Activated naive CD8-positive, alpha-beta T cell treated with anti-CD3 and anti-CD28 coated beads, Interleukin-2, amount 10 ng/mL, durations not matched to agents 7 days and 5 days (primary cell): ENCODE results near the gene DEFB113. TPM values are rescaled to one million over a fixed set of nuclear protein-coding genes. Genes with fewer than 3 reads are reported as not detected.

Source experiments
- ATAC-seq: fragments of 150-1000 bp; cut with Tn5 transposase; one replicate; pipeline ENCODE4 v1.10.0; 2021; ENCODE audit warnings: low read depth, moderate library complexity
- POLR2A ChIA-PET: fragments of 350-600 bp; sonication (Branson Sonifier 250); formaldehyde crosslinking; loops from one replicate; lab custom pipeline; 2021; ENCODE audit warnings: antibody characterized with exemption; lab: Charles Lee
- DNase-seq: peaks from one replicate; pipeline ENCODE4 v3.0.0; 2021
- H3K27ac Mint-ChIP-seq: one replicate; pipeline ENCODE4 v1.8.0; 2022; ENCODE audit warnings: mild to moderate bottlenecking, mixed read lengths
- H3K27me3 Mint-ChIP-seq: one replicate; pipeline ENCODE4 v1.8.0; 2022; ENCODE audit warnings: mild to moderate bottlenecking, moderate library complexity, mixed read lengths
- H3K36me3 Mint-ChIP-seq: one replicate; pipeline ENCODE4 v1.8.0; 2021; ENCODE audit warnings: mild to moderate bottlenecking, mixed read lengths
- H3K4me1 Mint-ChIP-seq: one replicate; pipeline ENCODE4 v1.8.0; 2021; ENCODE audit warnings: mixed read lengths
- H3K4me3 Mint-ChIP-seq: one replicate; pipeline ENCODE4 v1.8.0; 2022; ENCODE audit warnings: mild to moderate bottlenecking, moderate library complexity, mixed read lengths
- H3K9me3 Mint-ChIP-seq: one replicate; pipeline ENCODE4 v1.8.0; 2021; ENCODE audit warnings: mixed read lengths
- total RNA-seq, 2 experiments: library from RNA; stranded (reverse); gene quantifications; one replicate each; pipeline ENCODE4 v1.2.3, GENCODE V29; 2021

Gene DEFB113
- total RNA-seq, 2 experiments from 2014 or later: not detected

DNA sequence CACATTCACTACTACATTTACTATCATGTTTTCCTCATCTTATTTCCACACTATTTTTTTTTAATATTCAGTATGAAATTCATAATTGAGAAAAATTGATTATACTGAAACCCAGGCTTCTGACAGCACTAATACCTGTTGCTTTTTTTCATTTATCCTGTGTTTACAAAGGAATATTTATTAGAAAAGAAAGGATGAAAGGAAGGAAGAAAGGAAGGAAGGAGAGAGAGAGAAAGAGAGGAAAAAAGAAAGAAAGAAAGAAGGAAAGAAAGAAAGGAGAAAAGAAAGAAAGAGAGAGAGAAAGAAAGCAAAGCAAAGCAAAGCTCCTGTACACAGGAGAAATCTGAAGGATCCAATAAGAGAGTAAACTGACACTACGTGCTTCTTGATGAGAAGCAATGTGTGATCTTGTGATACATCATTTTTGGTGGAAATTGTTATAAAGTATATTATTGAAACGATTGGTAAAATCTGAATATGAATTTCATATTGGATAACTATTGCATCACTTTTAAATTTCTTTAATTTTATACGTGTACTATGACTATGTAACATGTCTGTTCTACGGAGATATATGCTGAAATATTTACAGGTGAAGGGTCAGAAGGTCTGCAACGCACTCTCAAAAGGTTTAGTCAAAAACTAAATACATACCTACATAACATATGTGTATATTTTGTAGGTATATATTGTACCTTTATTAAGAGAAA lies 49.3 kb downstream of the DEFB113 start:
- H3K36me3 Mint-ChIP-seq: no peaks in the 10 kb centered on the region
- no peak overlapping the region for H3K27ac Mint-ChIP-seq
- H3K27me3 Mint-ChIP-seq: no peaks in the 10 kb centered on the region
- DNase-seq: no peak
- ATAC-seq: no peak
- no peaks in the 10 kb centered on the region for H3K4me1 Mint-ChIP-seq
- POLR2A ChIA-PET: no interaction called here
- H3K9me3 Mint-ChIP-seq: no peaks in the 10 kb centered on the region
- no peak overlapping the region for H3K4me3 Mint-ChIP-seq

DNA sequence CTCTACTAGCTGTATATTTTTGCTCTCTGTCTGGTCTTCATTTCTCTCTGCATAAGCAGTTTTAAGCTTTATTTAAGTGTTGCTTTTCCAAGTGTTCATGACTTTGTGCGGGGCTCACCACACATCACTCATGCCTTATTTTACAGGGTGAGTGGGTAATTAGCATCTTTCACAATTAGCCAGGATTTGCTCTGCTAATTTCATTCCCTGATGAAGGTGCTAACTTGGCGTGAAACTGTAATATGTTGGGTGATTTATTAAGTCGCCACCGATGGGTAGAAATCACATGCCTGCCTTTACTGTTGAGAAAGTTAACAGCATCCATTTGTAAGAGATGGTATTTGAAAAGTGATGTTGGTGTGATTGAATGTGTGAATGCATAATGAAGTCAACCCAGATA lies 50.2 kb downstream of the DEFB113 start:
- DNase-seq (no peak), ATAC-seq (no peak)
- Mint-ChIP-seq H3K36me3 (no peaks in the 10 kb centered on the region), H3K9me3 (no peaks in the 10 kb centered on the region), H3K27me3 (no peaks in the 10 kb centered on the region), H3K4me3 (no peak overlapping the region), H3K27ac (no peak overlapping the region), H3K4me1 (no peaks in the 10 kb centered on the region)
- POLR2A ChIA-PET: no interaction called here

DNA sequence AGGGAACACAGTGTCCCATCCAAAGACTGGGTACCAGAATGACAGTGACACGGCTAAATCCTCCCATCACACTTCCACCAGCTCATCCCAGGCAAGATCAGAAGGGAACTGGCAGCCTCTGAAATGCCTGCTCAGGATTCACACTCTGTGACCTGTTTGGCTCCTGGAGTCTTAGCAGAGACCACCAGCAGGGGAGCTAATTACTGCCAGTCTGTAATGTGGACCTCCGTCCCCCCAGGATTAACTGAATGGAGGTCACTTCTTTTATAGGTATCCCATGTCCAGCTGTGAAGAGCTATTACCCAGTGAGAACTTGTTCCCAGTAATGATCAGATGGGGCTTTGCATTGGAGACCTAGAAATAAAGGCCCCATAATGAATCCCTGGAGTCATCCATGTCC lies 50.6 kb downstream of the DEFB113 start:
- H3K27ac Mint-ChIP-seq: no peak overlapping the region
- no peaks in the 10 kb centered on the region for H3K27me3 Mint-ChIP-seq
- POLR2A ChIA-PET: no interaction called here

More for the DNA sequence above, 50.6 kb downstream of the DEFB113 start:
- Mint-ChIP-seq H3K36me3 (no peaks in the 10 kb centered on the region), H3K9me3 (no peaks in the 10 kb centered on the region), H3K4me3 (no peak overlapping the region), H3K4me1 (no peaks in the 10 kb centered on the region)
- DNase-seq (no peak), ATAC-seq (no peak)

Other genes starting within 250 kb of the DEFB113 start
- gene CRISP3, start 225.2 kb downstream of the DEFB113 start, total RNA-seq: not detected
- not detected for gene PGK2, start 182.3 kb downstream of the DEFB113 start, total RNA-seq
- not detected for gene CRISP1, start 103.1 kb downstream of the DEFB113 start, total RNA-seq
- gene DEFB114, start 5.5 kb downstream of the DEFB113 start, total RNA-seq: not detected
- not detected for gene DEFB110, start 52.4 kb upstream of the DEFB113 start, total RNA-seq
- gene DEFB112, start 80.3 kb upstream of the DEFB113 start, total RNA-seq: not detected